Measurements from ENCODE around the gene ALKBH3.

ALKBH3 gene

GRCh38 chr11:43922295-43922648 is 41.6 kb downstream of the ALKBH3 start:
- no peak for FAIRE-seq
- DNase-seq (ENCODE audit: low spot score) = no peak

GRCh38 chr11:43922744-43923405 is 42.2 kb downstream of the ALKBH3 start:
- no peak for DNase-seq (ENCODE audit: low spot score)
- FAIRE-seq = no peak

- DNase-seq (ENCODE audit: low spot score) (no peak), FAIRE-seq (peak; percentile 20)
Measured at GRCh38 chr11:43923406-43924111, 42.9 kb downstream of the ALKBH3 start.

- DNase-seq (ENCODE audit: low spot score) = no peak
- FAIRE-seq = no peak
Measured at GRCh38 chr11:43924112-43924855, 43.7 kb downstream of the ALKBH3 start.

- FAIRE-seq = no peak
Measured at GRCh38 chr11:43925063-43925931, 44.7 kb downstream of the ALKBH3 start.

GRCh38 chr11:43925932-43926505 is 45.4 kb downstream of the ALKBH3 start:
- FAIRE-seq (no peak), DNase-seq (ENCODE audit: low spot score) (no peak)

More at GRCh38 chr11:43925063-43925931, 44.7 kb downstream of the ALKBH3 start:
- DNase-seq (ENCODE audit: low spot score) = no peak

- DNase-seq (ENCODE audit: low spot score) (no peak), FAIRE-seq (no peak)
Measured at GRCh38 chr11:43927070-43927469, 46.4 kb downstream of the ALKBH3 start.

- DNase-seq (ENCODE audit: low spot score) = no peak
- no peak for FAIRE-seq
Measured at GRCh38 chr11:43927925-43928707, 47.5 kb downstream of the ALKBH3 start.

- no peak for DNase-seq (ENCODE audit: low spot score)
- no peak for FAIRE-seq
Measured at GRCh38 chr11:43928721-43929120, 48.1 kb downstream of the ALKBH3 start.

GRCh38 chr11:43930868-43931716 is 50.5 kb downstream of the ALKBH3 start:
- DNase-seq (ENCODE audit: low spot score) = no peak
- no peak for FAIRE-seq

GRCh38 chr11:43931717-43932039 is 51.0 kb downstream of the ALKBH3 start:
- DNase-seq (ENCODE audit: low spot score) = no peak
- FAIRE-seq = no peak

GRCh38 chr11:43933226-43933607 is 52.6 kb downstream of the ALKBH3 start:
- FAIRE-seq = no peak

GRCh38 chr11:43933608-43934551 is 53.2 kb downstream of the ALKBH3 start:
- DNase-seq (ENCODE audit: low spot score) = peak; percentile 42
- FAIRE-seq = peak; percentile 71

More at GRCh38 chr11:43933226-43933607, 52.6 kb downstream of the ALKBH3 start:
- no peak for DNase-seq (ENCODE audit: low spot score)

GRCh38 chr11:43934601-43935423 is 54.2 kb downstream of the ALKBH3 start:
- no peak for DNase-seq (ENCODE audit: low spot score)
- no peak for FAIRE-seq

GRCh38 chr11:43935424-43935979 is 54.9 kb downstream of the ALKBH3 start:
- no peak for FAIRE-seq
- DNase-seq (ENCODE audit: low spot score) = no peak

GRCh38 chr11:43936076-43936475 is 55.4 kb downstream of the ALKBH3 start:
- no peak for FAIRE-seq
- DNase-seq (ENCODE audit: low spot score) = peak; percentile 27

All from urothelium cell line (cell line).